H4 (cell line): ENCODE measurements around the gene DMTF1. TPM values are rescaled to one million over a fixed set of nuclear protein-coding genes. Genes with fewer than 3 reads are reported as not detected.

ENCODE experiments used
- DNase-seq: peaks from one replicate; pipeline ENCODE4 v3.0.0-alpha.2; 2015; ENCODE audit warnings: low spot score
- total RNA-seq: library from RNA; depleted of rRNA; stranded (reverse); fragments of >200 nt; shearing (Covaris generic); gene quantifications from 2 replicates; pipeline ENCODE4 v1.2.3, GENCODE V29; 2014

The DMTF1 gene
- total RNA-seq, 1 experiment from 2014 or later = 33.3 TPM

- peak; percentile 25 for DNase-seq
Measured at GRCh38 chr7:87146740-87147386, 5.4 kb upstream of the DMTF1 start.

- no peak for DNase-seq
Measured at GRCh38 chr7:87147500-87147899, 4.8 kb upstream of the DMTF1 start.

- peak; percentile 42 for DNase-seq
Measured at GRCh38 chr7:87148332-87148955, 3.8 kb upstream of the DMTF1 start.

GRCh38 chr7:87151002-87151728 lies 1.1 kb upstream of the DMTF1 start:
- DNase-seq = no peak

GRCh38 chr7:87151729-87152111 lies 533 bp upstream of the DMTF1 start:
- no peak for DNase-seq

GRCh38 chr7:87152897-87153641 lies 816 bp downstream of the DMTF1 start:
- DNase-seq = no peak

GRCh38 chr7:87154166-87154565 lies 1.9 kb downstream of the DMTF1 start:
- DNase-seq = no peak

- DNase-seq = no peak
Measured at GRCh38 chr7:87154569-87154968, 2.3 kb downstream of the DMTF1 start.

GRCh38 chr7:87155788-87156187 lies 3.5 kb downstream of the DMTF1 start:
- no peak for DNase-seq

- no peak for DNase-seq
Measured at GRCh38 chr7:87156709-87157108, 4.5 kb downstream of the DMTF1 start.

- no peak for DNase-seq
Measured at GRCh38 chr7:87159538-87159937, 7.3 kb downstream of the DMTF1 start.

- no peak for DNase-seq
Measured at GRCh38 chr7:87164433-87164832, 12.2 kb downstream of the DMTF1 start.

GRCh38 chr7:87170828-87171227 lies 18.6 kb downstream of the DMTF1 start:
- no peak for DNase-seq

GRCh38 chr7:87171282-87171934 lies 19.2 kb downstream of the DMTF1 start:
- DNase-seq = no peak

- no peak for DNase-seq
Measured at GRCh38 chr7:87173471-87173870, 21.2 kb downstream of the DMTF1 start.

- no peak for DNase-seq
Measured at GRCh38 chr7:87178320-87178719, 26.1 kb downstream of the DMTF1 start.

- no peak for DNase-seq
Measured at GRCh38 chr7:87179180-87179579, 26.9 kb downstream of the DMTF1 start.

- DNase-seq = no peak
Measured at GRCh38 chr7:87187120-87187519, 34.9 kb downstream of the DMTF1 start.

- DNase-seq = no peak
Measured at GRCh38 chr7:87188930-87189329, 36.7 kb downstream of the DMTF1 start.

- DNase-seq = peak; percentile 21
Measured at GRCh38 chr7:87190783-87191182, 38.5 kb downstream of the DMTF1 start.

GRCh38 chr7:87192784-87193487 lies 40.7 kb downstream of the DMTF1 start:
- DNase-seq = no peak
